H9 (cell line): Measurements from ENCODE around the gene GPR160. TPM values are rescaled to one million over a fixed set of nuclear protein-coding genes. Genes with fewer than 3 reads are reported as not detected.
A peak's percentile ranks its signal among the peaks of the same experiment; 100 is the strongest.

ENCODE experiments used
- DNase-seq: peaks from one replicate; pipeline ENCODE4 v3.0.0-alpha.2; 2017
- H2AFZ ChIP-seq: one replicate; pipeline ENCODE4 v1.6.1; 2013; ENCODE audit warnings: mild to moderate bottlenecking, low read length, control low read depth, moderate library complexity
- H2AK5ac ChIP-seq: 2 replicates; pipeline ENCODE4 v1.6.1; 2013; ENCODE audit warnings: low read length, control low read depth, mixed read lengths; ENCODE audit not compliant: insufficient read length
- H2BK120ac ChIP-seq: one replicate; pipeline ENCODE4 v1.6.1; 2013; ENCODE audit warnings: low read depth, mild to moderate bottlenecking, low read length, control low read depth, inconsistent platforms; ENCODE audit not compliant: poor library complexity, severe bottlenecking
- H2BK12ac ChIP-seq: 2 replicates; pipeline ENCODE4 v1.6.1; 2013; ENCODE audit warnings: low read length, control low read depth, mixed read lengths, low read depth; ENCODE audit not compliant: insufficient read length
- H2BK15ac ChIP-seq: 2 replicates; pipeline ENCODE4 v1.6.1; 2013; ENCODE audit warnings: low read depth, low read length, control low read depth
- H2BK20ac ChIP-seq: one replicate; pipeline ENCODE4 v1.6.1; 2013; ENCODE audit warnings: low read depth, mild to moderate bottlenecking, low read length, control low read depth, inconsistent platforms; ENCODE audit not compliant: poor library complexity, severe bottlenecking
- H2BK5ac ChIP-seq: 2 replicates; pipeline ENCODE4 v1.6.1; 2013; ENCODE audit warnings: low read length, control low read depth, mixed read lengths; ENCODE audit not compliant: insufficient read length
- H3K14ac ChIP-seq: 2 replicates; pipeline ENCODE4 v1.6.1; 2013; ENCODE audit warnings: low read length, control low read depth; ENCODE audit not compliant: insufficient read depth
- H3K18ac ChIP-seq: 2 replicates; pipeline ENCODE4 v1.6.1; 2013; ENCODE audit warnings: low read depth, mild to moderate bottlenecking, mixed read lengths, low read length, control low read depth; ENCODE audit not compliant: insufficient read length
- H3K23ac ChIP-seq: 2 replicates; pipeline ENCODE4 v1.6.1; 2013; ENCODE audit warnings: low read length, control low read depth, mixed read lengths, low read depth; ENCODE audit not compliant: insufficient read length
- H3K23me2 ChIP-seq: 2 replicates; pipeline ENCODE4 v1.6.1; 2013; ENCODE audit warnings: low read depth, mild to moderate bottlenecking, mixed read lengths, low read length, control low read depth; ENCODE audit not compliant: insufficient read length, poor library complexity, severe bottlenecking
- H3K27ac ChIP-seq: 2 replicates; pipeline ENCODE4 v1.5.1; 2013; ENCODE audit warnings: low read length, control low read depth, mixed read lengths, low read depth; ENCODE audit not compliant: insufficient read length
- H3K27me3 ChIP-seq: 2 replicates; pipeline ENCODE4 v1.6.1; 2013; ENCODE audit warnings: low read length, control low read depth, inconsistent platforms; ENCODE audit not compliant: insufficient read depth
- H3K4ac ChIP-seq: 2 replicates; pipeline ENCODE4 v1.6.1; 2013; ENCODE audit warnings: low read depth, mild to moderate bottlenecking, control low read depth, inconsistent platforms, low read length, moderate library complexity
- H3K4me1 ChIP-seq: 2 replicates; pipeline ENCODE4 v1.6.1; 2013; ENCODE audit warnings: low read length, control low read depth, inconsistent platforms; ENCODE audit not compliant: insufficient read depth
- H3K4me2 ChIP-seq: 2 replicates; pipeline ENCODE4 v1.6.1; 2013; ENCODE audit warnings: low read length, control low read depth, mixed read lengths; ENCODE audit not compliant: insufficient read length, insufficient read depth
- H3K56ac ChIP-seq: 2 replicates; pipeline ENCODE4 v1.6.1; 2013; ENCODE audit warnings: low read depth, mild to moderate bottlenecking, mixed read lengths, low read length, control low read depth; ENCODE audit not compliant: insufficient read length
- H3K79me1 ChIP-seq: 2 replicates; pipeline ENCODE4 v1.6.1; 2013; ENCODE audit warnings: low read depth, mild to moderate bottlenecking, moderate library complexity, low read length, control low read depth, inconsistent platforms; ENCODE audit not compliant: insufficient read depth, poor library complexity, severe bottlenecking
- H3K79me2 ChIP-seq: 2 replicates; pipeline ENCODE4 v1.6.1; 2013; ENCODE audit warnings: low read length, control low read depth, inconsistent platforms; ENCODE audit not compliant: insufficient read depth
- H3K9ac ChIP-seq: 2 replicates; pipeline ENCODE4 v1.6.1; 2013; ENCODE audit warnings: low read length, control low read depth, mixed read lengths; ENCODE audit not compliant: insufficient read length; ENCODE audit errors: extremely low read depth
- H3K9me3 ChIP-seq: one replicate; pipeline ENCODE4 v1.6.1; 2013; ENCODE audit warnings: low read depth, low read length, inconsistent platforms; ENCODE audit not compliant: control insufficient read depth
- H3T11ph ChIP-seq: one replicate; pipeline ENCODE4 v1.6.1; 2013; ENCODE audit warnings: mild to moderate bottlenecking, low read length, control low read depth, inconsistent platforms
- H4K20me1 ChIP-seq: one replicate; pipeline ENCODE4 v1.6.1; 2013; ENCODE audit not compliant: control insufficient read depth, insufficient read length, insufficient read depth
- H4K5ac ChIP-seq: 2 replicates; pipeline ENCODE4 v1.6.1; 2013; ENCODE audit warnings: low read depth, mild to moderate bottlenecking, mixed read lengths, low read length, control low read depth; ENCODE audit not compliant: insufficient read length
- H4K8ac ChIP-seq: replicated peaks from 2 replicates; pipeline ENCODE4 v1.6.1; 2013; ENCODE audit warnings: low read length, control low read depth, mixed read lengths, low read depth; ENCODE audit not compliant: insufficient read length
- H4K91ac ChIP-seq: 2 replicates; pipeline ENCODE4 v1.6.1; 2013; ENCODE audit warnings: low read depth, mild to moderate bottlenecking, moderate library complexity, mixed read lengths, low read length, control low read depth; ENCODE audit not compliant: insufficient read length
- H3K27ac Mint-ChIP-seq, 3 experiments: 2 replicates in 2 of 3; 3 replicates in 1 of 3; pipeline ENCODE4 v1.8.0; 2020 to 2021; ENCODE audit warnings: mixed read lengths in 3 of 3, mild to moderate bottlenecking in 1 of 3, moderate library complexity in 1 of 3
- H3K27me3 Mint-ChIP-seq: 2 replicates; pipeline ENCODE4 v1.8.0; 2021; ENCODE audit warnings: low read depth, mild to moderate bottlenecking, moderate library complexity, mixed read lengths
- H3K36me3 Mint-ChIP-seq, 3 experiments: 2 replicates in 2 of 3; 3 replicates in 1 of 3; pipeline ENCODE4 v1.8.0; 2020 to 2021; ENCODE audit warnings: low read depth in 3 of 3, mixed read lengths in 3 of 3; ENCODE audit not compliant: insufficient read depth in 1 of 3
- H3K4me1 Mint-ChIP-seq, 2 experiments: 2 replicates each; pipeline ENCODE4 v1.8.0; 2020; ENCODE audit warnings: mixed read lengths in 2 of 2
- H3K4me3 Mint-ChIP-seq, 2 experiments: 2 replicates in 1 of 2; 3 replicates in 1 of 2; pipeline ENCODE4 v1.8.0; 2020 to 2021; ENCODE audit warnings: mild to moderate bottlenecking in 2 of 2, mixed read lengths in 2 of 2, moderate library complexity in 1 of 2
- H3K9me3 Mint-ChIP-seq, 2 experiments: 2 replicates in 1 of 2; 3 replicates in 1 of 2; pipeline ENCODE4 v1.8.0; 2020; ENCODE audit warnings: mild to moderate bottlenecking in 2 of 2, mixed read lengths in 2 of 2, moderate library complexity in 1 of 2
- WGBS: extraction: QIAGEN DNeasy Blood & Tissue Kit; methylation state at CpG from one replicate; pipeline ENCODE4 v1.1.7; 2013; ENCODE audit warnings: missing lambda C conversion rate, low lambda C conversion rate, mixed read lengths; ENCODE audit not compliant: insufficient read length; ENCODE audit errors: extremely low coverage; 5-methylcytosine and 5-hydroxymethylcytosine counted together
- total RNA-seq: library from RNA; stranded (reverse); gene quantifications from 2 replicates; pipeline ENCODE4 v1.2.1, GENCODE V29; 2021
- TF ChIP-seq, protein P1 (sequence below): fragments of 200-600 bp; sonication (generic); conservative IDR thresholded peaks from 3 replicates; pipeline ENCODE4 v1.8.0; 2021; ENCODE audit warnings: antibody characterized with exemption, mild to moderate bottlenecking

Gene GPR160
- total RNA-seq, 1 experiment from 2014 or later = 14.1 TPM

DNA sequence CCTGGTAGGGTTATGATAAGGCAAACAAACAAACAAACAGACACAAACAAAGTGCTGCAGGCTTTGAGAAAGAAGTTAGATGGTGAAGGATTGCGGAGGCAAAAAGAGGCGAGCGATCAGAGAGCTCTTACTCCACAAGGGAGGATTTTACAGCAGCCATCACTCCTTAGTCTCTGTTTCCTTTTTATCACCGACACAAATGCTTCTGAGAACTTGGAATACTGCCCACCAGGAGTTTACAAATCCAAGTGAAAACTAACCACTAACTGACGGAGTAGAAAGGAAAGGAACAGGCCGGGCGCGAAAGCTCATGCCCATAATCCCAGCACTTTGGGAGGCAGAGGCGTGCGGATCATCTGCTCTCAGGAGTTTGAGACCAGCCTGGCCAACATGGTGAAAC lies 35.6 kb upstream of the GPR160 start:
- WGBS = no CpG with 5 or more reads among the region's 10 CpGs
- Mint-ChIP-seq H3K4me3 (no peak overlapping the region), H3K4me1 (no peaks in the 10 kb centered on the region; a peak in 1 of 4 replicates), H3K36me3 (peaks cover 0 to 5% (median 4%) of the 10 kb centered on the region in 3 experiments; a peak in 3 of 7 replicates), H3K27ac (peak overlapping the region in 1 of 3 experiments; percentile 49; a peak in 2 of 7 replicates), H3K27me3 (no peaks in the 10 kb centered on the region), H3K9me3 (no peaks in the 10 kb centered on the region)
- Histone ChIP-seq H2AK5ac (no peak overlapping the region), H2BK120ac (no peak overlapping the region), H3K27ac (no peak overlapping the region), H3K56ac (no peak overlapping the region), H3K23ac (no peak overlapping the region), H4K5ac (no peak overlapping the region), H3K4me1 (no peaks in the 10 kb centered on the region), H3K14ac (no peak overlapping the region), H4K91ac (no peak overlapping the region), H3K4ac (no peak overlapping the region), H3K18ac (no peak overlapping the region), H4K20me1 (no peaks in the 10 kb centered on the region), H2BK15ac (no peak overlapping the region), H3K4me2 (no peak overlapping the region), H3K9me3 (no peaks in the 10 kb centered on the region), H2BK12ac (no peak overlapping the region), H3K79me2 (no peaks in the 10 kb centered on the region), H2BK5ac (no peak overlapping the region), H2AFZ (no peak overlapping the region), H4K8ac (no peak overlapping the region), H3K23me2 (no peaks in the 10 kb centered on the region), H2BK20ac (no peak overlapping the region), H3K9ac (no peak overlapping the region), H3K27me3 (no peaks in the 10 kb centered on the region), H3T11ph (no peak overlapping the region), H3K79me1 (no peaks in the 10 kb centered on the region)
- TF ChIP-seq, protein P1, sequence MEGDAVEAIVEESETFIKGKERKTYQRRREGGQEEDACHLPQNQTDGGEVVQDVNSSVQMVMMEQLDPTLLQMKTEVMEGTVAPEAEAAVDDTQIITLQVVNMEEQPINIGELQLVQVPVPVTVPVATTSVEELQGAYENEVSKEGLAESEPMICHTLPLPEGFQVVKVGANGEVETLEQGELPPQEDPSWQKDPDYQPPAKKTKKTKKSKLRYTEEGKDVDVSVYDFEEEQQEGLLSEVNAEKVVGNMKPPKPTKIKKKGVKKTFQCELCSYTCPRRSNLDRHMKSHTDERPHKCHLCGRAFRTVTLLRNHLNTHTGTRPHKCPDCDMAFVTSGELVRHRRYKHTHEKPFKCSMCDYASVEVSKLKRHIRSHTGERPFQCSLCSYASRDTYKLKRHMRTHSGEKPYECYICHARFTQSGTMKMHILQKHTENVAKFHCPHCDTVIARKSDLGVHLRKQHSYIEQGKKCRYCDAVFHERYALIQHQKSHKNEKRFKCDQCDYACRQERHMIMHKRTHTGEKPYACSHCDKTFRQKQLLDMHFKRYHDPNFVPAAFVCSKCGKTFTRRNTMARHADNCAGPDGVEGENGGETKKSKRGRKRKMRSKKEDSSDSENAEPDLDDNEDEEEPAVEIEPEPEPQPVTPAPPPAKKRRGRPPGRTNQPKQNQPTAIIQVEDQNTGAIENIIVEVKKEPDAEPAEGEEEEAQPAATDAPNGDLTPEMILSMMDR = no peak
- DNase-seq = no peak
